Melanocyte of skin (primary cell): ENCODE measurements around the gene KIR2DL4. TPM values are rescaled to one million over a fixed set of nuclear protein-coding genes. Genes with fewer than 3 reads are reported as not detected.

Experiments used
- small RNA-seq, 2 donors: library from RNA; depleted of rRNA; stranded (forward); fragments of <200 nt; gene quantifications; one replicate each; pipeline ENCODE3, GENCODE V24; 2012
- total RNA-seq, 2 donors: library from RNA; depleted of rRNA; stranded (reverse); fragments of >200 nt; gene quantifications; 2 replicates each; pipeline ENCODE4 v1.2.3, GENCODE V29; 2012

KIR2DL4 gene
- not detected for total RNA-seq

GRCh38 chr19:54803410-54803809, at the start of gene KIR2DL4:
TSS of gene KIR2DL4 (plus strand) at chr19:54803610. CDS start at chr19:54803652, 42 bp downstream.

GRCh38 chr19:54769646-54770045, 33.8 kb upstream of the KIR2DL4 start, which contains the start of gene KIR2DL1:
TSS of gene KIR2DL1 (plus strand) at chr19:54769793. CDS start at chr19:54769851, 58 bp downstream.

GRCh38 chr19:54816251-54816650, 12.8 kb downstream of the KIR2DL4 start, which contains the start of gene KIR3DL1:
TSS of gene KIR3DL1 (plus strand) at chr19:54816468.

GRCh38 chr19:54832496-54832895, 29.1 kb downstream of the KIR2DL4 start, which contains the start of gene KIR2DS4:
TSS of gene KIR2DS4 (plus strand) at chr19:54832676.

GRCh38 chr19:54850061-54850640, 46.7 kb downstream of the KIR2DL4 start, which contains the start of gene KIR3DL2:
TSS of gene KIR3DL2 (plus strand) at chr19:54850443. CDS start at chr19:54850476, 33 bp downstream.

Small RNA genes lying within 50 kb of the gene (small RNA-seq; reads per million reads assigned to genes)
- gene KIR3DP1: 0 reads per million in 2 donors

Other genes starting within 250 kb of the KIR2DL4 start
- gene LILRA2, start 229.8 kb upstream of the KIR2DL4 start, total RNA-seq: not detected
- gene LILRA1, start 210.0 kb upstream of the KIR2DL4 start, total RNA-seq: not detected
- gene LILRB1, start 173.1 kb upstream of the KIR2DL4 start, total RNA-seq: not detected
- gene LILRB4, start 140.6 kb upstream of the KIR2DL4 start, total RNA-seq: not detected
- gene KIR3DL3, start 79.2 kb upstream of the KIR2DL4 start, total RNA-seq: not detected
- not detected for gene KIR2DL3, start 65.1 kb upstream of the KIR2DL4 start, total RNA-seq
- gene KIR2DL1, start 33.8 kb upstream of the KIR2DL4 start, total RNA-seq: not detected
- gene KIR3DL1, start 12.9 kb downstream of the KIR2DL4 start, total RNA-seq: not detected
- gene KIR2DS4, start 29.1 kb downstream of the KIR2DL4 start, total RNA-seq: not detected
- not detected for gene KIR3DL2, start 46.8 kb downstream of the KIR2DL4 start, total RNA-seq
- not detected for gene FCAR, start 70.6 kb downstream of the KIR2DL4 start, total RNA-seq
- gene NCR1, start 102.5 kb downstream of the KIR2DL4 start, total RNA-seq: not detected
- not detected for gene NLRP7, start 143.9 kb downstream of the KIR2DL4 start, total RNA-seq
- 10 to 100 TPM in 1 of 2 donors, 1 to 10 TPM in 1; 3.4 to 13.0 TPM for gene NLRP2, start 162.8 kb downstream of the KIR2DL4 start, total RNA-seq
- gene GP6, start 234.7 kb downstream of the KIR2DL4 start, total RNA-seq: not detected